SK-N-MC (cell line): ENCODE measurements around the gene E2F2.

Experiments
- EZH2 ChIP-seq: fragments of 200-600 bp; sonication (generic); IDR thresholded peaks from one replicate; pipeline ENCODE4 v1.6.1; 2017; ENCODE audit warnings: antibody characterized with exemption
- POLR2AphosphoS5 ChIP-seq: IDR thresholded peaks from 2 replicates; pipeline ENCODE4 v1.6.1; 2012; ENCODE audit warnings: mild to moderate bottlenecking, low read depth, low read length, borderline replicate concordance

DNA sequence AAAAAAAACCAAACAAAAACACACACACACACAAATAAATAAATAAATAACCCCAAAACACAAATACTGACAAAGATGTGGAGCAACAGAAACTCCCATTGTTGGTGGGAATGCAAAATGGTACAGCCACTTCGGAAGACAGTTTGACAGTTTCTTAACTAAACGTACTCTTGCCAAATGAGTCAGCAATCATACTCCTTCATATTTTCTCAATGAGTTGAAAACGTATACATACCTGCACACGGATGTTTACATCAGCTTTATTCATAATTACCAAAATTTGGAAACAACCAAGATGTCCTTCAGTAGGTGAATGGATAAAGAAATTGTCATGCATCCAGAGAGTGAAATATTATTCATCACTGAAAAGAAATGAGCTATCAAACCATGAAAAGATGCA, 70.5 kb downstream of the E2F2 start:
- TF ChIP-seq EZH2 (no peak), POLR2AphosphoS5 (no peak)
